ENCODE results near the gene BCAM. TPM values are rescaled to one million over a fixed set of nuclear protein-coding genes. Genes with fewer than 3 reads are reported as not detected.

The BCAM gene
- total RNA-seq, 4 donors from 2014 or later, result 24.1 to 52.7 (median 36.9) TPM

- no peaks in the 10 kb centered on the region for H3K27me3 ChIP-seq
- WGBS, 2 donors (ENCODE audit: low coverage in 1 of 2), result 69 to 100% methylated on average over 2 to 6 of the region's 28 CpGs
- H3K9me3 ChIP-seq, result no peaks in the 10 kb centered on the region
- no peak overlapping the region for H3K27ac ChIP-seq
- ATAC-seq, result no peak
- TF ChIP-seq, protein P1, sequence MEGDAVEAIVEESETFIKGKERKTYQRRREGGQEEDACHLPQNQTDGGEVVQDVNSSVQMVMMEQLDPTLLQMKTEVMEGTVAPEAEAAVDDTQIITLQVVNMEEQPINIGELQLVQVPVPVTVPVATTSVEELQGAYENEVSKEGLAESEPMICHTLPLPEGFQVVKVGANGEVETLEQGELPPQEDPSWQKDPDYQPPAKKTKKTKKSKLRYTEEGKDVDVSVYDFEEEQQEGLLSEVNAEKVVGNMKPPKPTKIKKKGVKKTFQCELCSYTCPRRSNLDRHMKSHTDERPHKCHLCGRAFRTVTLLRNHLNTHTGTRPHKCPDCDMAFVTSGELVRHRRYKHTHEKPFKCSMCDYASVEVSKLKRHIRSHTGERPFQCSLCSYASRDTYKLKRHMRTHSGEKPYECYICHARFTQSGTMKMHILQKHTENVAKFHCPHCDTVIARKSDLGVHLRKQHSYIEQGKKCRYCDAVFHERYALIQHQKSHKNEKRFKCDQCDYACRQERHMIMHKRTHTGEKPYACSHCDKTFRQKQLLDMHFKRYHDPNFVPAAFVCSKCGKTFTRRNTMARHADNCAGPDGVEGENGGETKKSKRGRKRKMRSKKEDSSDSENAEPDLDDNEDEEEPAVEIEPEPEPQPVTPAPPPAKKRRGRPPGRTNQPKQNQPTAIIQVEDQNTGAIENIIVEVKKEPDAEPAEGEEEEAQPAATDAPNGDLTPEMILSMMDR (IDR thresholded peaks at IDR 0.05), result no peak
- TF ChIP-seq POLR2AphosphoS5 (IDR thresholded peaks at IDR 0.05) (no peak), POLR2A (IDR thresholded peaks at IDR 0.05) (no peak), EP300 (IDR thresholded peaks at IDR 0.05) (no peak)
- peaks cover 0 to 41% (median 19%) of the 10 kb centered on the region in 3 donors for H3K4me1 ChIP-seq
- no peak overlapping the region for H3K4me3 ChIP-seq
- peaks cover 0 to 32% of the 10 kb centered on the region in 2 donors for H3K36me3 ChIP-seq
Observed at GRCh38 chr19:44812142-44812718, 3.3 kb downstream of the BCAM start.

DNA sequence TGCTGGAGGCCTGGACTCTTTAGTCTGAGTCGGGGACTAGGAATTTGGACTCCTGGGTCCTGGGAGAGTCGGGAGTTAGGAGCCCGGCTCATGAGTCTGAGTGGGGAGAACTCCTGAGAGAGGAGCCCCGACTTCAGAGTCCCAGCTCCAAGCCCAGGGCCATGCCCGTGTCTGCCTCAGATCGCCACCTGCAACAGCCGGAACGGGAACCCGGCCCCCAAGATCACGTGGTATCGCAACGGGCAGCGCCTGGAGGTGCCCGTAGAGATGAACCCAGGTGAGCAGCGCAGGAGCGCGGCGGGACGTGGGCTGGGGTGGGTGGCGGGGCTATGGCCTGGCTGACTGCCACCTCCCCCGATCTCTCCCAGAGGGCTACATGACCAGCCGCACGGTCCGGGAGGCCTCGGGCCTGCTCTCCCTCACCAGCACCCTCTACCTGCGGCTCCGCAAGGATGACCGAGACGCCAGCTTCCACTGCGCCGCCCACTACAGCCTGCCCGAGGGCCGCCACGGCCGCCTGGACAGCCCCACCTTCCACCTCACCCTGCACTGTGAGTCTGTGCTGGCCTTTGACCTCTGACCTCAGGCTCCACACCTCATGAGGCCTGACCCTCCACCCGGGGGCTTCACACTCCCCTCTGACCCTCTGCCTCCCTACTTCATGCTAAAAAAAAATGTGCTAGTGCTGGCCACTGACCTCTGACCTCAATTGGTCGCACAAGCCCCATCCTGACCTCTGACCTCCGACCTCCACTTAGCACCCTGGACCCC lies 4.4 kb downstream of the BCAM start:
- no peak for TF ChIP-seq EP300 (IDR thresholded peaks at IDR 0.05)
- no peak for TF ChIP-seq POLR2AphosphoS5 (IDR thresholded peaks at IDR 0.05)
- TF ChIP-seq, protein P1 (IDR thresholded peaks at IDR 0.05), result no peak
- no peak for TF ChIP-seq POLR2A (IDR thresholded peaks at IDR 0.05)
- H3K4me3 ChIP-seq, result no peak overlapping the region
- WGBS, 2 donors (ENCODE audit: low coverage in 1 of 2), result 71 to 73% methylated on average over 4 to 13 of the region's 38 CpGs
- H3K27ac ChIP-seq, result no peak overlapping the region
- H3K4me1 ChIP-seq, result peaks cover 0 to 33% (median 16%) of the 10 kb centered on the region in 3 donors
- ATAC-seq, result no peak
- H3K9me3 ChIP-seq, result no peaks in the 10 kb centered on the region
- H3K27me3 ChIP-seq, result no peaks in the 10 kb centered on the region
- H3K36me3 ChIP-seq, result peaks cover 0 to 34% of the 10 kb centered on the region in 2 donors

DNA sequence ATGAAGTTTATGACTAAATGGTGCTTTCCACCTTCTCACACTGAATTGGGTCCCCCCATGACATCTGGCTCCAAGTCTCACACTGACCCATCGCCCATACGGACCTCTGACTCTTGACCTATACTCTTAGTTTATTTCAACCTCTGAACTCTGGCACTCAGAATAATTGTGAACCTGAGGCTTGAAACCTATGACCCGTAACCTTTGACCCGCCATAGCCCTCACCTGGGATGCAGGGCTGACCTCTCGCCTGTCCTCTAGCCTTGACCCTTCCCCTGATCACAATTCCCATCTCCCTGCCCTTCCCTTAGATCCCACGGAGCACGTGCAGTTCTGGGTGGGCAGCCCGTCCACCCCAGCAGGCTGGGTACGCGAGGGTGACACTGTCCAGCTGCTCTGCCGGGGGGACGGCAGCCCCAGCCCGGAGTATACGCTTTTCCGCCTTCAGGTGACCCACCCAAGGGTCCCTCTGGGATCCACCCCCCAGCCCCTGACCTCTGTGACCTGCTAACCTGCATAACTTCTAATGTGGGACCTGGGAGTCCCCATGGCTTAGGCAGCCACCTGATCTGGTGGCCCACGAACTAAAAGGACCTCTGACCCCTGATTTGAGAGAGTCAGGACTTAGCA lies 5.1 kb downstream of the BCAM start:
- 86% methylated on average over 7 of the region's 16 CpGs; no CpG with 5 or more reads in 1 of the 2 donors for WGBS, 2 donors (ENCODE audit: low coverage in 1 of 2)

DNA sequence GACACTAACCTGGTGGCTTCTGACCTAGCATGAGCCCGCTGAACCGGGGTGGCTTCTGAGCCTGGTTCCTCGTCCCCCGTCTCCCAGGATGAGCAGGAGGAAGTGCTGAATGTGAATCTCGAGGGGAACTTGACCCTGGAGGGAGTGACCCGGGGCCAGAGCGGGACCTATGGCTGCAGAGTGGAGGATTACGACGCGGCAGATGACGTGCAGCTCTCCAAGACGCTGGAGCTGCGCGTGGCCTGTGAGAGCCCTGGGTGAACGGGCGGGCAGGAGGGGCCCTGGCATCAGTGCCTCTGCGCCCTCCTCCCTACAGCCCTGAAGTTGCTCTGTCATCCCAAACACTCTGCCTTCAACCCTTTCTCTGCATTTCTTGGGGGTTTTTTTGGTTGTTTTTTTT lies 5.6 kb downstream of the BCAM start:
- Histone ChIP-seq H3K4me1 (peaks cover 0 to 21% (median 8%) of the 10 kb centered on the region in 3 donors), H3K27me3 (no peaks in the 10 kb centered on the region), H3K9me3 (no peaks in the 10 kb centered on the region), H3K36me3 (peaks cover 0 to 46% of the 10 kb centered on the region in 2 donors), H3K27ac (no peak overlapping the region), H3K4me3 (no peak overlapping the region)
- 93% methylated on average over 13 of the region's 17 CpGs; no CpG with 5 or more reads in 1 of the 2 donors for WGBS, 2 donors (ENCODE audit: low coverage in 1 of 2)
- TF ChIP-seq EP300 (IDR thresholded peaks at IDR 0.05) (no peak), POLR2A (IDR thresholded peaks at IDR 0.05) (no peak), POLR2AphosphoS5 (IDR thresholded peaks at IDR 0.05) (no peak)
- TF ChIP-seq, protein P1 (IDR thresholded peaks at IDR 0.05), result no peak
- no peak for ATAC-seq

More for the DNA sequence above, 5.1 kb downstream of the BCAM start:
- H3K4me1 ChIP-seq, result peaks cover 0 to 26% (median 13%) of the 10 kb centered on the region in 3 donors
- H3K27me3 ChIP-seq, result no peaks in the 10 kb centered on the region
- H3K9me3 ChIP-seq, result no peaks in the 10 kb centered on the region
- TF ChIP-seq, protein P1 (IDR thresholded peaks at IDR 0.05), result no peak
- no peak for TF ChIP-seq POLR2A (IDR thresholded peaks at IDR 0.05)
- ATAC-seq, result no peak
- H3K27ac ChIP-seq, result no peak overlapping the region
- no peak overlapping the region for H3K4me3 ChIP-seq
- H3K36me3 ChIP-seq, result peaks cover 0 to 41% of the 10 kb centered on the region in 2 donors

Measured in gastroesophageal sphincter (tissue), 4 donors.